Renal cortex interstitium (tissue), 11 donors: ENCODE results near the gene PHPT1. TPM values are rescaled to one million over a fixed set of nuclear protein-coding genes. Genes with fewer than 3 reads are reported as not detected.

Source experiments
- DNase-seq, 11 donors: peaks; one replicate each; pipeline ENCODE4 v3.0.0-alpha.2; 2013; ENCODE audit warnings: low read depth in 9 of 11, low spot score in 4 of 11; ENCODE audit errors: extremely low read depth in 1 of 11
- polyA plus RNA-seq, 3 donors: library from polyadenylated mRNA; unstranded; fragments of 120-200 nt; gene quantifications; one replicate each; pipeline ENCODE4 v1.2.1, GENCODE V29; 2013; ENCODE audit not compliant: insufficient read length in 3 of 3

The PHPT1 gene
- polyA plus RNA-seq, 3 donors = 63.4 to 111 (median 93.7) TPM

DNA sequence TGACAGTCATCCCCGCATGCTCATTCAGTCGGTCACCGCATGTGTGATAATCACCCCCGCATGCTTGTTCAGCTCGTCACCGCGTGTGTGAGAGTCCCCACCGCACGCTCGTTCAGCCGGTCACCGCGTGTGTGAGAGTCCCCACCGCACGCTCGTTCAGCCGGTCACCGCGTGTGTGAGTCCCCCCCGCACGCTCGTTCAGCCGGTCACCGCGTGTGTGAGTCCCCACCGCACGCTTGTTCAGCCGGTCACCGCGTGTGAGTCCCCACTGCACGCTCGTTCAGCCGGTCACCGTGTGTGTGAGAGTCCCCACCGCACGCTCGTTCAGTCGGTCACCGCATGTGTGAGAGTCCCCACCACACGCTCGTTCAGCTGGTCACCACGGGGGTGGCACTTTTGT is 40.6 kb downstream of the PHPT1 start:
- no peak for DNase-seq

DNA sequence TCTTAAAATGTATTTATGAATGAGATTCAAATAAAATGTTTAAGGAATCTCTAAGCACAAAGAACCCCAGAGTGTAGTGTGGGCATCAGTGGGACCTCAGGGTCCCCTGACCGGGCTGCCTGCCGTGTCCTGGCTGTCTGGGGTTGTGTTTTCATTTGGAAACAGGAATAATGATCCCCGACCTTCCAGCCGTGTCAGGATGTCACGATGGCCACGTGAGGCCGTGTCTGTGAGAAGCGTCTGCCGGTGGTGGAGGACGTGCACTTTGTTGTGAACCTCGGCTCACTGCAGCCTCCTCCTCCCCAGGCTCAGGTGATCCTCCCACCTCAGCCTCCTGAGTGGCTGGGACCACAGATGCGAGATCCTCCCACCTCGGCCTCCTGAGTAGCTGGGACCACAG is 41.5 kb downstream of the PHPT1 start:
- no peak for DNase-seq

GRCh38 chr9:136896027-136896426 is 46.8 kb downstream of the PHPT1 start:
- no peak for DNase-seq

GRCh38 chr9:136898483-136899100 is 49.4 kb downstream of the PHPT1 start:
- no peak for DNase-seq

DNA sequence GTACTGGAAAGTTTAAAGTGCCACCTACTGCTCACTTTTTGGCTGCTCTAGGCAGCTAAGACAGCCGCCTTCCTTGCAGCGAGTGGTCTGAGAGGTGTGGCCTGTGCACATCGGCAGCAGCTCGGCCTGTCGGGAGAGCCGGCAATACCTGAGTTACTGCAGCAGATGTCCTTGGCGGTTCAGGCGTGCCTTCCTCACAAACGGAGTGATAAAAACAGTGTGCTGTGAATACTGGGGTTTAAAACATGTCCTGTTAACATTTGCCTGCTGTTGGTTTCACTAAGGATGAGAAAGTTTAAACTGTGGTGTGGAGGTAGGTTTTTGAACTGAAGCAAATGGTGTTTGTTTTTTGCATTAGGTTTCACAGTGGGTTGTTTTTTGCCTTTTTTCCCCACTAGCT is 50.0 kb downstream of the PHPT1 start:
- DNase-seq = no peak

- DNase-seq = no peak
Observed at GRCh38 chr9:136900556-136900955, 51.3 kb downstream of the PHPT1 start.

Other genes with a start within 250 kb of the PHPT1 start
- 10 to 100 TPM; 43.8 to 79.8 (median 74.3) TPM for gene EGFL7, start 186.5 kb upstream of the PHPT1 start, polyA plus RNA-seq
- 10 to 100 TPM; 31.5 to 51.9 (median 50.0) TPM for gene AGPAT2, start 162.0 kb upstream of the PHPT1 start, polyA plus RNA-seq
- gene DIPK1B, start 136.8 kb upstream of the PHPT1 start, polyA plus RNA-seq = 10 to 100 TPM; 27.0 to 41.9 (median 38.8) TPM
- gene LCN10, start 106.5 kb upstream of the PHPT1 start, polyA plus RNA-seq = 1 to 10 TPM in 2 of 3 donors, under 1 TPM in 1; 0.95 to 2.8 (median 2.5) TPM
- gene LCN6, start 100.9 kb upstream of the PHPT1 start, polyA plus RNA-seq = not detected
- under 1 TPM in 2 of 3 donors, not detected in 1; 0.14 to 0.26 TPM for gene LCN8, start 91.2 kb upstream of the PHPT1 start, polyA plus RNA-seq
- gene LCN15, start 84.9 kb upstream of the PHPT1 start, polyA plus RNA-seq = under 1 TPM in 2 of 3 donors, not detected in 1; 0.06 to 0.16 TPM
- 10 to 100 TPM; 53.5 to 81.8 (median 70.3) TPM for gene TMEM141, start 58.1 kb upstream of the PHPT1 start, polyA plus RNA-seq
- gene CCDC183, start 53.1 kb upstream of the PHPT1 start, polyA plus RNA-seq = 1 to 10 TPM; 3.1 to 7.4 (median 5.8) TPM
- gene RABL6, start 41.5 kb upstream of the PHPT1 start, polyA plus RNA-seq = 10 to 100 TPM; 59.2 to 79.6 (median 70.5) TPM
- 1 to 10 TPM in 2 of 3 donors, under 1 TPM in 1; 0.64 to 1.7 (median 1.5) TPM for gene AJM1, start 6.9 kb upstream of the PHPT1 start, polyA plus RNA-seq
- gene MAMDC4, start 2.9 kb downstream of the PHPT1 start, polyA plus RNA-seq = 10 to 100 TPM in 1 of 3 donors, 1 to 10 TPM in 2; 4.8 to 10.9 (median 9.9) TPM
- 100 to 1,000 TPM; 322 to 427 (median 394) TPM for gene EDF1, start 16.9 kb downstream of the PHPT1 start, polyA plus RNA-seq
- gene TRAF2, start 37.1 kb downstream of the PHPT1 start, polyA plus RNA-seq = 10 to 100 TPM; 10.2 to 15.9 (median 14.7) TPM
- 10 to 100 TPM; 33.7 to 58.7 (median 54.3) TPM for gene FBXW5, start 95.3 kb downstream of the PHPT1 start, polyA plus RNA-seq
- gene C8G, start 95.8 kb downstream of the PHPT1 start, polyA plus RNA-seq = 1 to 10 TPM in 1 of 3 donors, under 1 TPM in 2; 0.44 to 1.4 (median 0.57) TPM
- gene LCN12, start 102.9 kb downstream of the PHPT1 start, polyA plus RNA-seq = 10 to 100 TPM; 17.8 to 47.3 (median 24.5) TPM
- gene PTGDS, start 128.1 kb downstream of the PHPT1 start, polyA plus RNA-seq = 100 to 1,000 TPM in 1 of 3 donors, 10 to 100 TPM in 2; 42.1 to 113 (median 66.3) TPM
- gene LCNL1, start 133.6 kb downstream of the PHPT1 start, polyA plus RNA-seq = under 1 TPM; 0.14 to 0.40 (median 0.39) TPM
- 10 to 100 TPM; 23.7 to 40.2 (median 39.3) TPM for gene PAXX, start 143.0 kb downstream of the PHPT1 start, polyA plus RNA-seq
- under 1 TPM; 0.37 to 0.75 (median 0.39) TPM for gene CLIC3, start 147.2 kb downstream of the PHPT1 start, polyA plus RNA-seq
- 10 to 100 TPM; 43.4 to 66.6 (median 61.6) TPM for gene ABCA2, start 178.8 kb downstream of the PHPT1 start, polyA plus RNA-seq
- gene FUT7, start 182.7 kb downstream of the PHPT1 start, polyA plus RNA-seq = under 1 TPM; 0.07 to 0.15 (median 0.12) TPM
- gene NPDC1, start 196.8 kb downstream of the PHPT1 start, polyA plus RNA-seq = 10 to 100 TPM; 12.9 to 38.4 (median 31.5) TPM
- 1 to 10 TPM; 4.3 to 5.3 (median 4.7) TPM for gene ENTPD2, start 204.7 kb downstream of the PHPT1 start, polyA plus RNA-seq
- gene SAPCD2, start 221.1 kb downstream of the PHPT1 start, polyA plus RNA-seq = 1 to 10 TPM; 6.6 to 9.2 (median 6.8) TPM
- 1 to 10 TPM; 4.9 to 9.2 (median 5.7) TPM for gene UAP1L1, start 228.1 kb downstream of the PHPT1 start, polyA plus RNA-seq
- 10 to 100 TPM; 46.1 to 62.1 (median 55.3) TPM for gene MAN1B1, start 237.6 kb downstream of the PHPT1 start, polyA plus RNA-seq